Measurements from ENCODE around the gene ARRB2. TPM values are rescaled to one million over a fixed set of nuclear protein-coding genes. Genes with fewer than 3 reads are reported as not detected.

ARRB2 gene
- total and polyA plus RNA-seq, 2 of the 13 experiments (the other 11 are each of a cell fraction or from before 2014, with no cell fraction given): 21.5 to 49.2 TPM

GRCh38 chr17:4759776-4760236, 49.4 kb downstream of the ARRB2 start (continued):
- TF ChIP-seq ZSCAN5A (CRISPR knock-in tag; IDR thresholded peaks at IDR 0.05; ENCODE audit: borderline replicate concordance): no peak; the same call in 1 of the 2 replicates
- no peak for TF ChIP-seq ZNF333 (CRISPR knock-in tag; IDR thresholded peaks at IDR 0.05; ENCODE audit: borderline replicate concordance)
- TF ChIP-seq ZNF850 (CRISPR knock-in tag; conservative IDR thresholded peaks at IDR 0.05): no peak
- TF ChIP-seq POLR2A (IDR thresholded peaks at IDR 0.05; ENCODE audit: insufficient read depth in 1 of 2, low read depth in 2 of 2, low read length in 2 of 2): no peak
- no peak for TF ChIP-seq MAFF (IDR thresholded peaks at IDR 0.05; ENCODE audit: low read depth, low read length)
- TF ChIP-seq GTF3A (CRISPR knock-in tag; conservative IDR thresholded peaks at IDR 0.05): peak; percentile 77; the same call in 1 of the 2 replicates
- TF ChIP-seq FOXJ3 (CRISPR knock-in tag; IDR thresholded peaks at IDR 0.05; ENCODE audit: borderline replicate concordance): peak; percentile 83; the same call in 1 of the 2 replicates
- no peak for TF ChIP-seq KLF6 (CRISPR knock-in tag; IDR thresholded peaks at IDR 0.05)
- no peak for TF ChIP-seq NFE2L1 (CRISPR knock-in tag; IDR thresholded peaks at IDR 0.05; ENCODE audit: borderline replicate concordance)
- TF ChIP-seq CEBPB (IDR thresholded peaks at IDR 0.05; ENCODE audit: borderline replicate concordance, low read depth, low read length): peak; percentile 24; the same call in 1 of the 2 replicates
- peak; percentile 81 for TF ChIP-seq SMYD3 (CRISPR knock-in tag; IDR thresholded peaks at IDR 0.05)
- TF ChIP-seq ATRX (CRISPR knock-in tag; IDR thresholded peaks at IDR 0.05; ENCODE audit: borderline replicate concordance): no peak
- peak; percentile 59 for TF ChIP-seq NFKBIZ (CRISPR knock-in tag; IDR thresholded peaks at IDR 0.05)
- peak; percentile 54; the same call in 1 of the 2 replicates for TF ChIP-seq MYC (CRISPR knock-in tag; IDR thresholded peaks at IDR 0.05; ENCODE audit: borderline replicate concordance)
- TF ChIP-seq HOMEZ (CRISPR knock-in tag; IDR thresholded peaks at IDR 0.05; ENCODE audit: low read depth): peak; percentile 71
- 0 out of 2 replicates have a peak, but pooled peaks have one; percentile 60 for TF ChIP-seq ZSCAN22 (CRISPR knock-in tag; IDR thresholded peaks at IDR 0.05)
- no peak for TF ChIP-seq RBM39 (IDR thresholded peaks at IDR 0.05; ENCODE audit: low read depth, low read length, poor library complexity, severe bottlenecking)
- TF ChIP-seq, protein P1, sequence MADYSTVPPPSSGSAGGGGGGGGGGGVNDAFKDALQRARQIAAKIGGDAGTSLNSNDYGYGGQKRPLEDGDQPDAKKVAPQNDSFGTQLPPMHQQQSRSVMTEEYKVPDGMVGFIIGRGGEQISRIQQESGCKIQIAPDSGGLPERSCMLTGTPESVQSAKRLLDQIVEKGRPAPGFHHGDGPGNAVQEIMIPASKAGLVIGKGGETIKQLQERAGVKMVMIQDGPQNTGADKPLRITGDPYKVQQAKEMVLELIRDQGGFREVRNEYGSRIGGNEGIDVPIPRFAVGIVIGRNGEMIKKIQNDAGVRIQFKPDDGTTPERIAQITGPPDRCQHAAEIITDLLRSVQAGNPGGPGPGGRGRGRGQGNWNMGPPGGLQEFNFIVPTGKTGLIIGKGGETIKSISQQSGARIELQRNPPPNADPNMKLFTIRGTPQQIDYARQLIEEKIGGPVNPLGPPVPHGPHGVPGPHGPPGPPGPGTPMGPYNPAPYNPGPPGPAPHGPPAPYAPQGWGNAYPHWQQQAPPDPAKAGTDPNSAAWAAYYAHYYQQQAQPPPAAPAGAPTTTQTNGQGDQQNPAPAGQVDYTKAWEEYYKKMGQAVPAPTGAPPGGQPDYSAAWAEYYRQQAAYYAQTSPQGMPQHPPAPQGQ (CRISPR knock-in tag; IDR thresholded peaks at IDR 0.05; ENCODE audit: borderline replicate concordance): no peak
- TF ChIP-seq ARID2 (CRISPR knock-in tag; IDR thresholded peaks at IDR 0.05; ENCODE audit: borderline replicate concordance): peak; percentile 44; the same call in 1 of the 2 replicates
- peak; percentile 72 for TF ChIP-seq ZMYM3 (CRISPR knock-in tag; IDR thresholded peaks at IDR 0.05)
- peak; percentile 96 for TF ChIP-seq FOXA3 (CRISPR knock-in tag; IDR thresholded peaks at IDR 0.05)
- TF ChIP-seq POLR2AphosphoS2 (IDR thresholded peaks at IDR 0.05; ENCODE audit: low read depth, low read length): no peak
- TF ChIP-seq TCF7 (IDR thresholded peaks at IDR 0.05; ENCODE audit: low read depth): peak; percentile 75
- peak; percentile 80; the same call in 1 of the 2 replicates for TF ChIP-seq RFXAP (CRISPR knock-in tag; IDR thresholded peaks at IDR 0.05; ENCODE audit: borderline replicate concordance)
- no peak for TF ChIP-seq BORCS8-MEF2B (CRISPR knock-in tag; IDR thresholded peaks at IDR 0.05)
- no peak for TF ChIP-seq PAWR (CRISPR knock-in tag; IDR thresholded peaks at IDR 0.05; ENCODE audit: borderline replicate concordance)
- TF ChIP-seq HOXA9 (CRISPR knock-in tag; IDR thresholded peaks at IDR 0.05; ENCODE audit: borderline replicate concordance): no peak
- TF ChIP-seq LCORL (IDR thresholded peaks at IDR 0.05): no peak; the same call in 1 of the 2 replicates
- TF ChIP-seq LCORL (CRISPR knock-in tag; IDR thresholded peaks at IDR 0.05): peak; percentile 93

Data from HepG2 (cell line).